Endometrial microvascular endothelial cells (primary cell): ENCODE measurements around the gene THTPA. TPM values are rescaled to one million over a fixed set of nuclear protein-coding genes. Genes with fewer than 3 reads are reported as not detected.
"Not testable (repeated sequence)": the region's sequence is repeated elsewhere in the genome, so short reads cannot be mapped to it uniquely, and the experiment has no call there.

Source experiments
- in situ Hi-C: cut with HindIII; loops from 2 replicates; pipeline ENCODE4 v1.10.0; 2017; ENCODE audit warnings: low sequenced_read_pairs, low pct_unique_long_range_greater_than_20kb; ENCODE audit errors: inconsistent ontology term
- total RNA-seq: library from RNA; depleted of rRNA; stranded (reverse); fragments of >200 nt; gene quantifications from one replicate; pipeline ENCODE4 v1.2.3, GENCODE V29; 2015; ENCODE audit errors: inconsistent ontology term

THTPA gene
- total RNA-seq, 1 donor from 2014 or later, result 10.6 TPM

DNA sequence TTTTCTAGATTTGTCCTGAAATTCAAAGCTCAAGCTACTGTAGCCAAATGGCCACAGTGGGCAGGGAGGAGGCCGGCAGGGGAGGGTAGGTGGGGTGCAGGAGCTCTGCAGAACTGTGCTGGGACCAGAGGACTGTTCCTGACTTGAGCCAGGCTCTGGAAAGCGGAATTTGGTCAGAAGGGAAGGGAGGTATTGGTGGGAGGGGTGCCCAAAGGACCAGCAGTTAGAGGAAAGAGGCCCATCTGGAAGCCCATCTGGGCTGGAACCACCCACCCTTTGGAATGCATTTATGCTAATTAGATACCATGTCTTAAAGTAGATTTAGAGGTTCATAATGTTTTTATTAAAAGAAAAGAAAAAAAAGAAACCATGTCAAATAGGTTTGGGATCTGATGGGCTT lies 47.0 kb downstream of the THTPA start:
- in situ Hi-C loops, result no loop called here

DNA sequence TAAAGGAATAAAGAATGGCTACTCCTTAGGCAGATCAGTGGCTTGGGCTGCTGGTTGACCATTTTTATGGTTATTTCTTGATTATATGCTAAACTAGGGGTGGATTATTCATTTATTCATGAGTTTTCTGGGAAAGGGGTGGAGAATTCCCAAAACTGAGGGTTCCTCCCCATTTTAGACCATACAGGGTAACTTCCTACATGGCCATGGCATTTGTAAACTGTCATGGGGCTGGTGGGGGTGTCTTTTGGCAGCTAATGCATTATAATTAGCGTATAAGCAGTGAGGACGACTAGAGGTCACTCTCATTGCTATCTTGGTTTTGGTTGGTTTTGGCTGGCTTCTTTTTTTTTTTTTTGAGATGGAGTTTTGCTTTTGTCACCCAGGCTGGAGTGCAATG lies 48.1 kb downstream of the THTPA start:
- in situ Hi-C loops, result no loop called here

DNA sequence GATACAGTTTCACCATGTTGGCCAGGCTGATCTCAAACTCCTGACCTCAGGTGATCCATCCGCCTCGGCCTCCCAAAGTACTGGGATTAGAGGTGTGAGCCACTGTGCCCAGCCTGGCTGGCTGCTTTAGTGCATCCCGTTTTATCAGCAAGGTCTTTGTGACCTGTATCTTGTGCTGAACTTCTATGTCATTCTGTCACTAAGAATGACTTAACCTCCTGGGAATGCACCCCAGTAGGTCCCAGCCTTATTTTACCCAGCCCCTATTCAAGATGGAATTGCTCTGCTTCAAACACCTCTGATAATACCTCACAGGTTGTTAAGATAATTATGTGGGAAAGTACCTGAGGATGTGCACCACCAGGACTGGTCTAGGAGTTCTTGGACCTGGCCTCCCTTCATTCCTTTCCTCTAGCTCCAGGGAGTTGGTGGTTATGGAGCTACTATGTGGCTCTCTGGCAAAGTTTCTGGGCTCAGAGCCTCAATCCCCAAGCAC lies 48.7 kb downstream of the THTPA start:
- in situ Hi-C loops, result no loop called here

DNA sequence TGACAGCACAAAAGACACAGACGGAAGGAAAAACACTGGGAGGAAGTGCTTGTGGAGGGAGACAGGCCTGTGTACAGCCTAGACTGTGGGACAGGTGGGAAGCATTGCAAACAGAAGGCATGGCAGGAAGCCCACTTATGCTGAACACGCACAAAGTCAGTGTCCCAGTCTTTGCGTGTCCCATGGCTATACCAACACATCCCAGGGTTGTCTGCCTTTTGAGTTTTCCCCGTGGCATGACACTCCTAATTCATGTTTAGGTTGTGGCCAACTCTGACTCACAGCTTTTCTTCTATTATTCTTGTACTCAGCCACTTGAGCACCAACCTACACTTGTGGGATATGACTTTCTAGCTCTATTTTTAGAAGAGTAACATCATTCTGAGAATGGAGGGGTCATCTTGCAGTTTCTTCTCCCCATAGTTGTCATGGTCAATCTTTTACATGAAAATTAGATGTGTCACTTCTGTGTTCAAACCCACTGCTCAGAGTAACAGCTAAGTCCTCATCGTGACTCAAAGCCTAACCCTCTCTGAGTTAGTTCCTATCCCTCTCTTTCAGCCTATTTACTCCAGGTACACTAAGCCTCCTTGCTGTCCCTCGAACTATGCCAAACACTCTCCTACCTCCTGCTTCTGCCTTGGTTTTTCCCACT lies 50.0 kb downstream of the THTPA start:
- in situ Hi-C loops, result no loop called here

DNA sequence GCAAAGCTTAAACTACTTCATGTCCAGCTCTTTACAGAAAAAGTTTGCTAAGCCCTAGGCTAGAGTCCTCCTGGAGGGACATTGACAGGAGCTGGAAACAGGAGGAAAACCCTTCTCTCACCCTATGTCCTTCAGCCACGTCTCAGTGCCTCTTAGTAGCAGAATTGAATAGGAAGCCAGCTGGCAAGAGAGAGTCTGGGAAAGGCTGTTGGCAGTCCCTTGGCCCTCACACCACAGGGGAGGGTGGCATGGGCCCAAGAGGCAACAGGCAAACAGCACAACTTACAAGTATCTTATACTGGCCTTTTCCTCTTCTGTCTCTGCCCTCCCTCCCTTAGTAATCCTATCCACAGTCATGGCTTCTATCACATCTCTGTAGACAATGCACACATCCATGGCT lies 52.4 kb downstream of the THTPA start:
- in situ Hi-C loops, result no loop called here

DNA sequence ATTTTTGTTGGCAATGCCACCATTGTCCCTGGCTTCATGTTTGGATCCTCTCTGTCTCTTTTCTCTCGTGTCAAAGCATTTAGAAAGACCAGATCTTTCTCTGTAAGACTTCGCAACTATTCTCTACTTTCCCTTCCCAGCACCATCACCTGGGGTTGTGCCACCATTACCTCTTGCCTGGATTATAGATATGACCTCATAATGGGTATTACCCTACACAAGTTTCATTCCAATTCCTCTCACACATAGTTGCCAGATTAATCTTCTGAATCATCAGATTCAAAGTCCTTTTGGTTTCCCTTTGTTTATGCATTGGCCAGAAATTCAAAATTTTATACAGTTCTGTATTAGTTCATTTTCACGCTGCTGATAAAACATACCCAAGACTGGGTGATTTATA lies 52.9 kb downstream of the THTPA start:
- in situ Hi-C loops, result no loop called here

DNA sequence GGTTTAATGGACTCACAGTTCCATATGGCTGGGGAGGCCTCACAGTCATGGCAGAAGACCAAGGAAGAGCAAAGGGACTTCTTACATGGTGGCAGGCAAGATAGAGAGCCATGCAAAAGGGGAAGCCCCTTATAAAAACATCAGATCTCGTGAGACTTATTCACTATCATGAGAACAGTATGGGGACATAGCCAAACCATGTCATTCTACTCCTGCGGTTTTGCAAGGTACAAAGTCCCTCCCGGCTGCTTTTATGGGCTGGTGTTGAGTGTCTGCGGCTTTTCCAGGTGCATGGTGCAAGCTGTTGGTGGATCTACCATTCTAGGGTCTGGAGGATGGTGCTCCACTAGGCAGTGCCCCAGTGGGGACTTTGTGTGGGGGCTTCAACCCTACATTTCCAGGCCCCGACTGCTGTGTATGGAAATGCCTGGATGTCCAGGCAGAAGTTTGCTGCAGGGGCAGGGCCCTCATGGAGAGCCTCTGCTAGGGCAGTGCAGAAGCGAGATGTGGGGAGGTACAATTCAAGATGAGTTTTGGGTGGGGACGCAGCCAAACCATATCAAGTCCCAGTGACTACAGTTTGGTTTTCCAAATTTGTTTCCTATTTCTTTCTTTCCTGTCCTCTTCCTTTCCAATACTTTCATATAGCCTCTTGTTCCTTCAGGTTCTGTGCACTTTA lies 53.5 kb downstream of the THTPA start:
- in situ Hi-C loops, result not testable (repeated sequence)

Other genes with a start within 250 kb of the THTPA start
- gene BCL2L2, start 249.4 kb upstream of the THTPA start, total RNA-seq, result 13.2 TPM
- gene PABPN1, start 234.8 kb upstream of the THTPA start, total RNA-seq, result 69.4 TPM
- gene SLC22A17, start 203.4 kb upstream of the THTPA start, total RNA-seq, result 0.09 TPM
- gene EFS, start 191.1 kb upstream of the THTPA start, total RNA-seq, result not detected
- not detected for gene IL25, start 183.5 kb upstream of the THTPA start, total RNA-seq
- not detected for gene CMTM5, start 179.2 kb upstream of the THTPA start, total RNA-seq
- not detected for gene MYH6, start 148.0 kb upstream of the THTPA start, total RNA-seq
- gene MYH7, start 120.6 kb upstream of the THTPA start, total RNA-seq, result not detected
- 38.7 TPM for gene NGDN, start 86.6 kb upstream of the THTPA start, total RNA-seq
- under 0.01 TPM for gene ZFHX2, start 4.5 kb upstream of the THTPA start, total RNA-seq
- gene AP1G2, start 11.5 kb downstream of the THTPA start, total RNA-seq, result 18.0 TPM
- gene JPH4, start 22.5 kb downstream of the THTPA start, total RNA-seq, result not detected
- gene DHRS2, start 80.1 kb downstream of the THTPA start, total RNA-seq, result not detected